Nephron (organoid): ENCODE measurements around the gene UGGT2.

ENCODE experiments used
- H3K27ac Mint-ChIP-seq, 3 experiments: 2 replicates each; pipeline ENCODE4 v1.8.0; 2020; ENCODE audit warnings: mixed read lengths in 3 of 3, mild to moderate bottlenecking in 2 of 3, moderate library complexity in 1 of 3
- H3K27me3 Mint-ChIP-seq: 2 replicates; pipeline ENCODE4 v1.8.0; 2021; ENCODE audit warnings: low read depth, mild to moderate bottlenecking, moderate library complexity, mixed read lengths
- H3K36me3 Mint-ChIP-seq: 2 replicates; pipeline ENCODE4 v1.8.0; 2020; ENCODE audit warnings: low read depth, mixed read lengths
- H3K4me1 Mint-ChIP-seq: 2 replicates; pipeline ENCODE4 v1.8.0; 2020; ENCODE audit warnings: mixed read lengths
- H3K4me3 Mint-ChIP-seq, 3 experiments: 2 replicates each; pipeline ENCODE4 v1.8.0; 2020; ENCODE audit warnings: mild to moderate bottlenecking in 3 of 3, mixed read lengths in 3 of 3, moderate library complexity in 2 of 3
- H3K9me3 Mint-ChIP-seq: 2 replicates; pipeline ENCODE4 v1.8.0; 2020; ENCODE audit warnings: mixed read lengths
- TF ChIP-seq, protein P1 (sequence below), 3 experiments: fragments of 200-600 bp; sonication (generic); IDR thresholded peaks; one replicate each; pipeline ENCODE4 v1.5.0; 2021; ENCODE audit warnings: antibody characterized with exemption in 3 of 3; ENCODE audit not compliant: unreplicated experiment in 3 of 3

UGGT2 gene

GRCh38 chr13:95906999-95907398 is 146.2 kb downstream of the UGGT2 start:
- H3K4me3 Mint-ChIP-seq: no peak overlapping the region
- H3K4me1 Mint-ChIP-seq: peaks cover 9% of the 10 kb centered on the region
- TF ChIP-seq, protein P1, sequence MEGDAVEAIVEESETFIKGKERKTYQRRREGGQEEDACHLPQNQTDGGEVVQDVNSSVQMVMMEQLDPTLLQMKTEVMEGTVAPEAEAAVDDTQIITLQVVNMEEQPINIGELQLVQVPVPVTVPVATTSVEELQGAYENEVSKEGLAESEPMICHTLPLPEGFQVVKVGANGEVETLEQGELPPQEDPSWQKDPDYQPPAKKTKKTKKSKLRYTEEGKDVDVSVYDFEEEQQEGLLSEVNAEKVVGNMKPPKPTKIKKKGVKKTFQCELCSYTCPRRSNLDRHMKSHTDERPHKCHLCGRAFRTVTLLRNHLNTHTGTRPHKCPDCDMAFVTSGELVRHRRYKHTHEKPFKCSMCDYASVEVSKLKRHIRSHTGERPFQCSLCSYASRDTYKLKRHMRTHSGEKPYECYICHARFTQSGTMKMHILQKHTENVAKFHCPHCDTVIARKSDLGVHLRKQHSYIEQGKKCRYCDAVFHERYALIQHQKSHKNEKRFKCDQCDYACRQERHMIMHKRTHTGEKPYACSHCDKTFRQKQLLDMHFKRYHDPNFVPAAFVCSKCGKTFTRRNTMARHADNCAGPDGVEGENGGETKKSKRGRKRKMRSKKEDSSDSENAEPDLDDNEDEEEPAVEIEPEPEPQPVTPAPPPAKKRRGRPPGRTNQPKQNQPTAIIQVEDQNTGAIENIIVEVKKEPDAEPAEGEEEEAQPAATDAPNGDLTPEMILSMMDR (IDR thresholded peaks at IDR 0.05; ENCODE audit: unreplicated experiment in 3 of 3): no peak
- peaks cover 33% of the 10 kb centered on the region for H3K9me3 Mint-ChIP-seq
- peaks cover 65% of the 10 kb centered on the region for H3K36me3 Mint-ChIP-seq
- no peak overlapping the region for H3K27ac Mint-ChIP-seq
- H3K27me3 Mint-ChIP-seq: no peaks in the 10 kb centered on the region

DNA sequence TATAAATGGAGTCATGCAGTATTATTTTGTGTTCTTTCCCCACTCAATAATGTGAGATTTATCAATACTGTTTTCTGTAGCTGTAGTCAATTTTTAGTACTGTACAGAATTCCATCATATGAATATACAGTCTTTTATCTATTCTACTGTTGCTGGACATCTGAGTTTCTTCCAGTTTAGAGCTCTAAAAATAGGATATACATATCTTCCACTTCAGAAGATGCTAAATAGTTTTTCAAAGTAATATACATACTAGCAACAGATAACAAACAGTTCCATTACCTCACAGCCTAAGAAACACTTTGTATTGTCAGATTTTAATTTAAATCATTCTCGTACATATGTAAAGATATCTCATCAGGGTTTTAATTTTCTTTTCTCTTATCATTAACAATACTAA is 149.6 kb downstream of the UGGT2 start:
- H3K4me1 Mint-ChIP-seq: peaks cover 9% of the 10 kb centered on the region
- peaks cover 18% of the 10 kb centered on the region for H3K9me3 Mint-ChIP-seq
- H3K27ac Mint-ChIP-seq: no peak overlapping the region
- peaks cover 50% of the 10 kb centered on the region for H3K36me3 Mint-ChIP-seq
- H3K27me3 Mint-ChIP-seq: no peaks in the 10 kb centered on the region
- TF ChIP-seq, protein P1 (IDR thresholded peaks at IDR 0.05; ENCODE audit: unreplicated experiment in 3 of 3): no peak
- no peak overlapping the region for H3K4me3 Mint-ChIP-seq

DNA sequence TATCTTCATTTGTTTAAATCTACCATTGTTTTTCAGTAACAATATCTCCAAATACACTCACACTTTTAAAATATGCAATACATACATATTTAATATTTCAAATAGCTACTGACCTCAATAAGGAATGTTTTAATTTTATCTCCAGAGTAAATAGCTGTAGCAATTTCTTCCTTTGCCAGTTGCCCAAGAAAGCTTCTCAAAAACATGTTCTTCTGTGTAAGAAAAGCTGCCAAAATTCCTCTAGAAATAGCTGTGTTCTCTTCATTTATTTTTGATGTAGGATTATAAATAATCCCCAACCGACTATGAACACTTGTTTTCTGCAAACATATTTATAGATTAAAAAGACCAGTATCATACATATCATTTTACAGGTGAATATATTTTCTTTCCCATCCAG is 150.5 kb downstream of the UGGT2 start:
- Mint-ChIP-seq H3K27me3 (no peaks in the 10 kb centered on the region), H3K27ac (no peak overlapping the region), H3K4me3 (no peak overlapping the region), H3K9me3 (peaks cover 12% of the 10 kb centered on the region), H3K36me3 (peaks cover 43% of the 10 kb centered on the region), H3K4me1 (peaks cover 9% of the 10 kb centered on the region)
- TF ChIP-seq, protein P1 (IDR thresholded peaks at IDR 0.05; ENCODE audit: unreplicated experiment in 3 of 3): no peak

GRCh38 chr13:95898256-95898655 is 154.9 kb downstream of the UGGT2 start:
- TF ChIP-seq, protein P1 (IDR thresholded peaks at IDR 0.05; ENCODE audit: unreplicated experiment in 3 of 3): no peak
- H3K4me1 Mint-ChIP-seq: peaks cover 6% of the 10 kb centered on the region

DNA sequence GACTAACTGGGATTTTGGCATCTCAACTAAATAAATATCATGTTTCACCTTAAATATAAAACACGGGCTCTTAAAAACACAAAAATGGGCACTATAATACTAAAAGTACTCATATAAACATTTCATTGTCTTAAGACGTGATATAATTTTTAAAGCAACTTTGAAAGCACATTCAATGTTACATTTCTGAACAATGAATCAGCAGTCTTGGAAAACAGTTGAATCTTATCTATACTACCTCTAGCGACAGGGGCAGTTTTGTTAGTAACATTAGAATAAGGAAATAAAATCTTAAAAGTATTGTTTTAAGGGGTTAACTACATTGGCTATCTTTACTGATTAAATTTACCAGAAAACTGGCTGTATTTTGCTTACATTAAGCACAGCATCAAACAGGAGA is 156.9 kb downstream of the UGGT2 start:
- no peaks in the 10 kb centered on the region for H3K27me3 Mint-ChIP-seq
- TF ChIP-seq, protein P1 (IDR thresholded peaks at IDR 0.05; ENCODE audit: unreplicated experiment in 3 of 3): no peak
- peaks cover 7% of the 10 kb centered on the region for H3K36me3 Mint-ChIP-seq
- no peak overlapping the region for H3K4me3 Mint-ChIP-seq
- H3K4me1 Mint-ChIP-seq: no peaks in the 10 kb centered on the region
- H3K27ac Mint-ChIP-seq: no peak overlapping the region
- no peaks in the 10 kb centered on the region for H3K9me3 Mint-ChIP-seq

More at GRCh38 chr13:95898256-95898655, 154.9 kb downstream of the UGGT2 start:
- Mint-ChIP-seq H3K27ac (no peak overlapping the region), H3K27me3 (no peaks in the 10 kb centered on the region), H3K9me3 (no peaks in the 10 kb centered on the region), H3K36me3 (peaks cover 20% of the 10 kb centered on the region), H3K4me3 (no peak overlapping the region)

- H3K4me3 Mint-ChIP-seq: no peak overlapping the region
- TF ChIP-seq, protein P1 (IDR thresholded peaks at IDR 0.05; ENCODE audit: unreplicated experiment in 3 of 3): no peak
- H3K27ac Mint-ChIP-seq: no peak overlapping the region
- no peaks in the 10 kb centered on the region for H3K9me3 Mint-ChIP-seq
- H3K36me3 Mint-ChIP-seq: peaks cover 17% of the 10 kb centered on the region
- H3K27me3 Mint-ChIP-seq: no peaks in the 10 kb centered on the region
- H3K4me1 Mint-ChIP-seq: no peaks in the 10 kb centered on the region
These were observed 159.3 kb downstream of the UGGT2 start for GRCh38 chr13:95893861-95894260.
